Measurements from ENCODE around the gene TMEM163.

The TMEM163 gene

GRCh38 chr2:134712299-134712698 lies 6.5 kb downstream of the TMEM163 start:
- Histone ChIP-seq H3K9me3 (no peaks in the 10 kb centered on the region), H3K36me3 (no peaks in the 10 kb centered on the region), H3K4me1 (peaks cover 0 to under 1% (median under 1%) of the 10 kb centered on the region in 4 donors), H3K4me3 (no peak overlapping the region), H3K27me3 (peaks cover 0 to 39% of the 10 kb centered on the region in 2 donors), H3K27ac (no peak overlapping the region)
- intact Hi-C loops (cut with DNase I; ENCODE audit: low total_unique reads), result no loop called here
- no peak for DNase-seq
- TF ChIP-seq, protein P1, sequence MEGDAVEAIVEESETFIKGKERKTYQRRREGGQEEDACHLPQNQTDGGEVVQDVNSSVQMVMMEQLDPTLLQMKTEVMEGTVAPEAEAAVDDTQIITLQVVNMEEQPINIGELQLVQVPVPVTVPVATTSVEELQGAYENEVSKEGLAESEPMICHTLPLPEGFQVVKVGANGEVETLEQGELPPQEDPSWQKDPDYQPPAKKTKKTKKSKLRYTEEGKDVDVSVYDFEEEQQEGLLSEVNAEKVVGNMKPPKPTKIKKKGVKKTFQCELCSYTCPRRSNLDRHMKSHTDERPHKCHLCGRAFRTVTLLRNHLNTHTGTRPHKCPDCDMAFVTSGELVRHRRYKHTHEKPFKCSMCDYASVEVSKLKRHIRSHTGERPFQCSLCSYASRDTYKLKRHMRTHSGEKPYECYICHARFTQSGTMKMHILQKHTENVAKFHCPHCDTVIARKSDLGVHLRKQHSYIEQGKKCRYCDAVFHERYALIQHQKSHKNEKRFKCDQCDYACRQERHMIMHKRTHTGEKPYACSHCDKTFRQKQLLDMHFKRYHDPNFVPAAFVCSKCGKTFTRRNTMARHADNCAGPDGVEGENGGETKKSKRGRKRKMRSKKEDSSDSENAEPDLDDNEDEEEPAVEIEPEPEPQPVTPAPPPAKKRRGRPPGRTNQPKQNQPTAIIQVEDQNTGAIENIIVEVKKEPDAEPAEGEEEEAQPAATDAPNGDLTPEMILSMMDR (IDR thresholded peaks at IDR 0.05), result no peak

GRCh38 chr2:134711692-134712091 lies 7.1 kb downstream of the TMEM163 start:
- H3K36me3 ChIP-seq, result no peaks in the 10 kb centered on the region
- intact Hi-C loops (cut with DNase I; ENCODE audit: low total_unique reads), result no loop called here
- DNase-seq, result no peak
- H3K4me3 ChIP-seq, result no peak overlapping the region
- H3K9me3 ChIP-seq, result no peaks in the 10 kb centered on the region
- TF ChIP-seq, protein P1 (IDR thresholded peaks at IDR 0.05), result no peak
- H3K27ac ChIP-seq, result no peak overlapping the region
- peaks cover 0 to 33% of the 10 kb centered on the region in 2 donors for H3K27me3 ChIP-seq
- no peaks in the 10 kb centered on the region for H3K4me1 ChIP-seq

DNA sequence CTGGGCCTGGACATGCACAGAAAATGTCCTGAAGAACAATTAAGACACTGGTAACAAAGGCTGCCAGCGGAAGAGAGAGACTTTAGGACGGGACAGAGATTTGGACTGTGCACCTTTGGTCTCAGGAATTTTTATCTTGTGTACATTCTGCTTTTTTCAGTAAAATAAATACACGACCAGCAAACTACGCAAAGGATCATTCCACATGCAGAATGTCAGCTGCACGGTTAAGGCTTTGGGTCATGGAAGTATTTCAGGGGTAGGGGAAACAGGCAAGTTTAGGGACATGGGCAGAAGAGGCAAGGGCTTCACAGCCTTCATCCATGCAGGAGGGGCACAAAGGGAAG lies 11.5 kb downstream of the TMEM163 start:
- intact Hi-C loops (cut with DNase I; ENCODE audit: low total_unique reads), result no loop called here
- Histone ChIP-seq H3K27ac (no peak overlapping the region), H3K4me3 (no peak overlapping the region), H3K4me1 (peaks cover 0 to 6% (median 0%) of the 10 kb centered on the region in 4 donors), H3K36me3 (no peaks in the 10 kb centered on the region), H3K27me3 (peaks cover 0 to 21% of the 10 kb centered on the region in 2 donors), H3K9me3 (no peaks in the 10 kb centered on the region)
- TF ChIP-seq, protein P1 (IDR thresholded peaks at IDR 0.05), result no peak
- DNase-seq, result no peak

- intact Hi-C loops (cut with DNase I; ENCODE audit: low total_unique reads), result no loop called here
- Histone ChIP-seq H3K9me3 (no peaks in the 10 kb centered on the region), H3K4me3 (no peak overlapping the region), H3K27ac (no peak overlapping the region), H3K4me1 (peaks cover 0 to 6% (median 0%) of the 10 kb centered on the region in 4 donors), H3K36me3 (no peaks in the 10 kb centered on the region), H3K27me3 (peaks cover 0 to 21% of the 10 kb centered on the region in 2 donors)
- TF ChIP-seq, protein P1 (IDR thresholded peaks at IDR 0.05), result no peak
- no peak for DNase-seq
These were observed 12.0 kb downstream of the TMEM163 start for GRCh38 chr2:134706587-134707329.

GRCh38 chr2:134705861-134706586 lies 12.8 kb downstream of the TMEM163 start:
- Histone ChIP-seq H3K4me1 (peaks cover 0 to 6% (median 0%) of the 10 kb centered on the region in 4 donors), H3K36me3 (no peaks in the 10 kb centered on the region), H3K9me3 (no peaks in the 10 kb centered on the region), H3K27me3 (peaks cover 0 to 21% of the 10 kb centered on the region in 2 donors), H3K27ac (no peak overlapping the region), H3K4me3 (no peak overlapping the region)
- TF ChIP-seq, protein P1 (IDR thresholded peaks at IDR 0.05), result no peak
- no peak for DNase-seq
- intact Hi-C loops (cut with DNase I; ENCODE audit: low total_unique reads), result no loop called here
